ENCODE results near the gene RAB20.

Gene RAB20

GRCh38 chr13:110528371-110528770 lies 33.2 kb downstream of the RAB20 start:
- no peak for DNase-seq

- DNase-seq = no peak
Observed at GRCh38 chr13:110525328-110526319, 35.9 kb downstream of the RAB20 start.

DNA sequence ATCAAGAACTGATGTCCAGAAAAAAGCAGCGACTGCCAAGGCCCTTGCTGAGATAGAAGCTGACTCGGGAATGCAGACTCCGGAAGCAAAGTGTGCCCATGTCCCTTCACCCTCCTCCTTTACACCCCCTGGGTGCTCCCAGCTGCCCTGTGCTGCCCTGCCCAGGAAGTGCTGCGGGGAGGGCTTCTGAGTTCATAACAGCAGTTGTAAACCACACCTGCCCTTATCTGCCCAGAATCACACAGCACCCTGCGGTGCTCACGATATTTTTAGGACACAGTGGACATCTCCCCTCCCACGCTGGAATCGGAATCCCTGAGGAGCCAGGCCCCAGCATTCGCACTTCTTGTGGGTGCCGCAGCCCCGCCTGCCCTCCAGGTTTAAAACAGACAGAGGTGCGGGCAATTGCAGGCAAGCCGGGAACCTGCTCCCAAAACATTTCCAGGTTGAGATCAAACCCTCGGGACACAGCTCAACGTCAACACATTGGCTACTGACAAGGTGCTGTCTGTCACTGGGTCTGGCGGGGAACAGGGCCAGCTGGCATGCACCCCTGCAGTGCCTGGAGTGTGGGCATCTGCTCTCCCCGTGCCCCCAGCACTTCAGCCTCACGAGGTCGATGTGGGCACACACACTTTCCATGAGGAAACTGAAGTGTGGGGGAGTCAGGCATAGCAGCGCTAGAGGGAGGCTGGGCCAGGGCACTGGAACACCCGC lies 36.8 kb downstream of the RAB20 start:
- no peak for DNase-seq

GRCh38 chr13:110523838-110524540 lies 37.5 kb downstream of the RAB20 start:
- DNase-seq = no peak

DNA sequence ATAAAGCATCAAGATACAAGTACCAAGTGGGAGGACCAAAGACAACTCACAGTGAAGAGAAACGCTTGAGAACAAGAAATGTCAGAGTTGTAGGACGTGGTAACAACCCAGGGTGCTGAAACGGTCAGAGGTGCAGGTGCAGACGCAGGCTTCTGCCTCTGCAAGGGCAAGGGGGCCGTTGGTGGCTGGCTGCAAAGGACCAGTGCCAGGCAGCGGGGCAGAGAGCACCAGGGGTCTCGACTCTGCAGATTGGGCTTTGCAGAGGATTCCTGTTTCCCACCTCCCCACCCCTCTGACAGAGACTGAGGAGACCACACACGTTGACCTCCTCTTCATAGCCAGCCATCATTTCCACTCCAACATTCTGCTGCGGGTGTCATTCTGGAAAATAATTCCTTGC lies 38.3 kb downstream of the RAB20 start:
- DNase-seq = no peak

GRCh38 chr13:110522721-110523120 lies 38.8 kb downstream of the RAB20 start:
- no peak for DNase-seq

- DNase-seq = no peak
Observed at GRCh38 chr13:110521946-110522345, 39.6 kb downstream of the RAB20 start.

DNA sequence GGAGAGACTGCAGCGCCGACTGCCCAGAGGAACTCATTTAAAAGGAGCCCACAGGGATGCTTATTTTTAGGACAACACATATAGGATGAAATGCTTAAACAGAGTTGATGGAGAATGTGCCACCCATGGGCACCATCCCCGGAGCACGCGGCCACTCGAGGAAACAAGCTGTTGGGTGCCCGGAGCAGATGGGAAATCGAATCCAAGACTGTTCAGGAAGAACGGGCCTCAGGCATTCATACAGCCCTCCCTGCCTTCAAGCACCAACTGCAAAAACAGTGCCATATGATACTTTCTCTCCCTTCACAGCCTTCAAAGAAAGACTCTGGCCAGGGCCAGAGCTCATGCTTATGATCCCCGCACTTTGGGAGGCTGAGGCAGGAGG lies 40.2 kb downstream of the RAB20 start:
- no peak for DNase-seq

DNA sequence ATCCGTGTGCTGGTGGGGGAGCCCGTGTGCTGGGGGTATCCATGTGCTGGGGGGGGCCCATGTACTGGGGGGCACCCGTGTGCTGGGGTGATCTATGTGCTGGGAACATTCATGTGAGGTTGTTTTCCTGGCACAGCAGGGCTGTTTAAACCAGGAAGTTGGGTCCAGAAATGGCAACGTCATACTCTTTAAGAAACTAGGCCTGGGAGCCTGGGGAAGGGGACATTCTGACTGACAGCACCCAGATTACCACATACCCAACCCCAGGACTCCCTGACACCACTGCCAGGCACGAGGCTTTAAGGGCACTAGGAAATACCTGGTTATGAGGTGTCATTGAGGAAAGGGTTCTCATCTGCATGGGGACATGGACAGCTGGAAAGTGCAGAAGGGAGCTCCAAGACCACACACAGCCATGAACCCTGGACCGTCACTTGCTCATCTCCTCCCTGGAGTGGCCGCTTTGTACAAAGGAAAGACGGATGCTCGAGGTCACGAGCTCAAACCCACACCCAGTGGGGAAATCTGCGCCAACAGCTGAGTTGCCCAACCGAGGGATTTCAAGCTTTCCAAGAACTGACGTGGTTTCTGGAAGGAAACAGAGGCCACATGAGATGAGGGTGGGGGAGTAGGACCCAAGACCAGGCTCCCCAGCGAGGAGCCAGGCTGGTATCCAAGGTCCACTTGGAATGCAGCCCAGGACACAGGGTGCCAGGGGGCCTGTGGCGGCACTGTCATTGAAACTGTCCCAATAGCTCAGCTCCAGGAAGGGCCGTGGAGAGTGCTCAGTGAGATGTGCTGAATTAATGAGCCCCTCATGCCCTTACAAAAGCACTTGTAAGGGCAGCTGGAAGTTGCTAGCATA lies 40.9 kb downstream of the RAB20 start:
- no peak for DNase-seq

DNA sequence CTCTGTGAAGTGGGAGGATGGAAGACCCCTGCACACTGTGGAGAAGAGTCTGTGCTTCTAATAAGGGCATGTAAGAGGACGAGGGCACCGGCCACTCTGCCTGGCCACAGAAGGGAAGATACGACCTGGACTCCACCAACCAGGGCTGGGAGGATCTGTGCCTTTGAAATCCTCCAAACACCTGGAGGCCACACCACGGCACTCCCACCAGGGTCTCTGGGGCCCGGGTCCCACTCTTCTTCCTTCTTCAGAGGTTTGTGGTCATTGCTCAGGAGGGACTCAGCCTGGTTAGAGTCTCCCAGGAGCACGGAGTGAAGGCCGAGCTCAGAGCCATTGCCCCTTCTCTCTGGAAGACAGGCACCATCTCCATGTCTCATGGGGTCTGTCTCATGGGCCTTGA lies 42.0 kb downstream of the RAB20 start:
- no peak for DNase-seq

DNA sequence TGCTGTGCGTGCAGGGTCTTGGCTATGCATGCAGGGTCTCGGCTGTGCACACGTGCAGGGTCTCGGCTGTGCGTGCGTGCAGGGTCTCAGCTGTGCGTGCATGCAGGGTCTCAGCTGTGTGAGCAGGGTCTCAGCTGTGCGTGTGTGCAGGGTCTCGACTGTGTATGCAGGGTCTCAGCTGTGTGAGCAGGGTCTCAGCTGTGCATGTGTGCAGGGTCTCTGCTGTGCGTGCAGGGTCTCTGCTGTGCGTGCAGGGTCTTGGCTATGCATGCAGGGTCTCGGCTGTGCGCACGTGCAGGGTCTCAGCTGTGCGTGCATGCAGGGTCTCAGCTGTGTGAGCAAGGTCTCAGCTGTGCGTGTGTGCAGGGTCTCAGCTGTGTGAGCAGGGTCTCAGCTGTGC lies 42.5 kb downstream of the RAB20 start:
- DNase-seq = no peak

DNA sequence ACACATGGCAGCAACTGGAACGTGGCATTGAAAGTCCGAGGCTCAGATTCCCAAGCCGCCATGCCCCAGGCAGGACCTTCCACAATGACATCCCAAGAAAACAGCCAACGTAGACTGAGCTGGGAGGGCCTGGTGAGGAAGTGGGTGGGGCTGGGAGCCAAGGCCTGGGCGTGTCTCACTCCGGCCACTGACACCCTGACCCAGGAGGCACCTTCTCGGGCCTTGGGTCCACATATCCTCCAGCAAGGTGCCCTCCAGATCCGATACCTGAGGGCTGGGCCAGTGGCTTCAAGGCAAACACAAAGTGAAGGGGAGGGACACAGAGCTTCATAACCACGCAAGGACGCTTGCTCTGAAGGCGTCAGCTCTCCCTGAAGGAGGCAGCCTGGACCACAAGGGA lies 43.0 kb downstream of the RAB20 start:
- DNase-seq = no peak

DNA sequence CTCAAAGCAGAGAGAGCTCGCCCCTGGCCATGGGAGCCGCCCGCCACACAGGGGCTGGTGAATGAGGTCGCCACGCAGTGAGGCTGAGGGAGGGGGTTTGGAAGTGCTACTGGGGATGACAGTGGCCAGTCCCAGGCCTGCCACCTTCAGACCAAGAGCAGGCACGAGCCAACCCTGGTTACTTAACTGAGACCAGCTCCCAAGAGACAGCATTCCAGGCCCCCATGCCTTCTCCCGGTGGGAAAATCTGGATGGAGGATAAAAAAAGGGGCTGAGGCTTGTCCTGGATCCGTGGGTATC lies 43.3 kb downstream of the RAB20 start:
- DNase-seq = no peak

DNA sequence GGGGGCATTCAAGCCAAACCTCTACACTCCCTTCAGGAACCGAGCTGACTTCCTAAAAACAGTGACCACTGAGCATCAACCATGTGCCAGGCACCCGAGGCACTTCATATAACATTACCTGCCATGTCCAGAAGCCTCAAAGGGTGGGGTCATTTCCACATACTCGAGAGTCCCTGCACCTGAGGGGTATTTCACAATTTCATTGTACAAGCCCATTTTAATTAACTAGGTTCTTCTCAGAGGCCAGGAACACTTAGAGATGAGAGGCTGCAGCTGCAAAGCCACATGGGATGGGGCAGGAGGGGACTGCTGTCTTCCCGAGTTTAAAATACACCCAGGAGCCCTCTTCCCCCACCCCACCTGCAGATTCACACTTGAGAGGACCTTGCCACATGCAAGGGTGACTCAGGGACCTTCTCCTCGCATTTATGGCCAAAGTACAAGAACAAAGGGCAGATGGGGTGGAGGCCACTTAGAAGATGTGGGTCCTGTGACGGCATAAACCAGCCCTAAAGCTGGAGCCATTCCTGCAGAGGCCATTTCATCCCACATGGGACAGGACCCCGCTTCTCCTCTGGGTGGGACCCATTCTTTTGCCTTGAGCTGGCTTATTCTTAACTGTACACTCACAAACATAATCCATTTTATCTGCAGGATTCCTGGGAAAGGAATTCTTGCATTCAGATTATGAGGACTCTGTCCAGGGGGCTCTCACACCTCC lies 43.9 kb downstream of the RAB20 start:
- DNase-seq = no peak

- DNase-seq = no peak
Observed at GRCh38 chr13:110516500-110516899, 45.0 kb downstream of the RAB20 start.

GRCh38 chr13:110512198-110512740 lies 49.3 kb downstream of the RAB20 start:
- DNase-seq = no peak

- no peak for DNase-seq
Observed at GRCh38 chr13:110511509-110512181, 49.9 kb downstream of the RAB20 start.

DNA sequence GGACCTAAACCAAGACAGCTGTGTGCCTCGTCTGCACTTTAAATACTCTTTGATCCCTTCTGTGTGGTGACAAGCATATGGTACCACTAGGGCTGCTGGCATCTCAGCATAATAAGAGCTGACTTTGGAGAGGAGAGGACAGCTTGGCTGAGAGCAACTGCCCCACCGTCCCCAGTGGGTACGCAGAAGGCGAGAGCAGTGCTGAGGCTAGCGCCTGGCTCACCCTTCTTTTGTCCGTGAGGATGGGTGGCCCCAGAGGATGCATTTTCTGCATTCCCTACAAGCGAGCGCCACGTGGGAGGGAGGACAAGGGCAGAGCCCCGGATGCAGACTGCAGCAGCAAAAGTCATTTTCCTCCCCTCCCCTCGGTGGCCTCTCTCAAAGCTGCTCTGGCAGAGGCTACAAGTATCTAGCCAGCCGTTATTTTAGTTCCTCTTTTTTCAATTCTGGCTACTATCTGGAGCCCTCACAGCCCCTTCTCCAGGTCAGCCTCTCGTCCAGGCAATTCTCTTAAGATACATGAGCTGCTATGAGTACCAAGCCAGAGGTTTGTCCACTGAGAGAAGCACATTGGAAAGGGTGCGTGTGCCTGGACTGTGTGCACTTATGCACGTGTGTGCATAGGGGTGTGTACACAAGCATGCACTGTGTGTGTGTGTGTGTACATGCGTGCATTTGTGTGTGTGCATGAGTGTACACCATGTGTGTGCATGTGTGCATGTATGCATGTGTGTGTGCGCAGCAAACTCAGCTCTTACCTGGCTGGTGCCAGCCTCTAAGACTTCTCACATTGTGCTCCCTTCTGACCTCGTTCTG lies 51.3 kb downstream of the RAB20 start:
- DNase-seq = no peak

DNA sequence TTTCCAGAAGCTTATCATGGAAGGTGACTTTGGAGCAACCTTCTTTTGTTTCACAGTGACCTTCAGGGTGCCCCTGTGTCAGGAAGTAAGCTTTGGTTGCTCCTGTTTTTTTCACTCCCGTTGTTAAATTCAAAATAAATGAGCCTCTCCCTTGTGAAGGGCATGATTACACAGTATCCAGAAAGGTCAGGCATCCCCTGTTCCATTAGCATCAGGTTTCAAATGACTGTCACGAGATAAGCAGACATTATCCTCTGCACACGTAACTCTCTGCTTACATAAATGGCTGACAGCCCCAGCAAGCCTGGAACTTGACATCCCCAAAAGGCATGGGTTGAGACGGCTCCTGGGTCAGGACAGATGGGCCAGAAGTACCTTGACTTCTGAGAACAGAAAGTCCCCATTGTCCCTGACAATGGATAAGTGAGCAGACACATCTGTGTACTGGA lies 52.0 kb downstream of the RAB20 start:
- no peak for DNase-seq
